GM23248 (cell line): ENCODE data around the gene CDH13.

Source experiments
- EZH2 ChIP-seq: fragments of 200-600 bp; sonication (generic); IDR thresholded peaks from 2 replicates; pipeline ENCODE4 v1.6.1; 2018; ENCODE audit warnings: antibody characterized with exemption, mild to moderate bottlenecking; ENCODE audit not compliant: insufficient read depth, poor library complexity, severe bottlenecking
- EZH2phosphoT487 ChIP-seq: fragments of 200-600 bp; sonication (generic); IDR thresholded peaks from 2 replicates; pipeline ENCODE4 v1.6.1; 2018; ENCODE audit warnings: antibody characterized with exemption, moderate library complexity, mild to moderate bottlenecking, low read depth; ENCODE audit not compliant: insufficient read depth

DNA sequence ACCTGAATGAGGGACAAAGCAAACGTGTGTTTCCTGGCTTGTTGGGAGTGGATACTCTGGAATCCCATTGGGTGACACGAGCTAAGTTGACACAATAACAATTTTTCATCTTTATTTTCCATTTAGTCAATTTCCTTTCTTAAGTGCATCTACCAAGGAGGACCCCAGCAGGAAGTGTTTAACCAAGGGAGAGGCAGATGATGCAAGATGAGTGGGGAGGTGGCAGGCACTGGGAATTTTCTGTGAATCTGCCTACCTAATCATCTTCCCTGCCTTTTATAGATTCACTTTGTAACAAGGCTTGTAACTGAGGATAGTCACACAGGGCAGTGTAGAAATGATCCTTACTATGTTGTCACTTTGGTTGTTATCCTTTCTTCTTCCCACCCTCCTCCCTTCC, 863.3 kb downstream of the CDH13 start:
- TF ChIP-seq EZH2 = no peak
- TF ChIP-seq EZH2phosphoT487 = no peak
